Mesothelial cell of epicardium (in vitro differentiated cells): ENCODE results near the gene PARD3. TPM values are rescaled to one million over a fixed set of nuclear protein-coding genes. Genes with fewer than 3 reads are reported as not detected.

Experiments
- DNase-seq, 2 experiments: peaks; one replicate each; pipeline ENCODE4 v3.0.0; 2021; ENCODE audit warnings: low spot score in 2 of 2; ENCODE audit not compliant: unreplicated experiment in 2 of 2
- H3K27ac Mint-ChIP-seq: 2 replicates; pipeline ENCODE4 v1.8.0; 2021; ENCODE audit warnings: mixed read lengths
- H3K27me3 Mint-ChIP-seq: 2 replicates; pipeline ENCODE4 v1.8.0; 2021; ENCODE audit warnings: low read depth, mixed read lengths
- H3K36me3 Mint-ChIP-seq: 2 replicates; pipeline ENCODE4 v1.8.0; 2021; ENCODE audit warnings: mixed read lengths
- H3K4me1 Mint-ChIP-seq: 2 replicates; pipeline ENCODE4 v1.8.0; 2021; ENCODE audit warnings: mixed read lengths
- H3K4me3 Mint-ChIP-seq: 2 replicates; pipeline ENCODE4 v1.8.0; 2021; ENCODE audit warnings: mild to moderate bottlenecking, moderate library complexity, mixed read lengths
- H3K9me3 Mint-ChIP-seq: 2 replicates; pipeline ENCODE4 v1.8.0; 2021; ENCODE audit warnings: mixed read lengths
- CTCF ChIP-seq: fragments of 200-600 bp; sonication (generic); IDR thresholded peaks from one replicate; pipeline ENCODE4 v1.5.0; 2021; ENCODE audit warnings: antibody characterized with exemption; ENCODE audit not compliant: unreplicated experiment
- total RNA-seq: library from RNA; stranded (reverse); gene quantifications from 3 replicates; pipeline ENCODE4 v1.2.1, GENCODE V29; 2021

Gene PARD3
- total RNA-seq, 1 donor from 2014 or later: 73.2 TPM

- H3K9me3 Mint-ChIP-seq: no peaks in the 10 kb centered on the region
- peak overlapping the region; percentile 89 for H3K4me3 Mint-ChIP-seq
- H3K36me3 Mint-ChIP-seq: no peaks in the 10 kb centered on the region
- peaks cover under 1% of the 10 kb centered on the region for H3K27me3 Mint-ChIP-seq
- peak; percentile 34 to 69 for DNase-seq
- H3K27ac Mint-ChIP-seq: peak overlapping the region; percentile 92
- TF ChIP-seq CTCF: no peak
- peaks cover 43% of the 10 kb centered on the region for H3K4me1 Mint-ChIP-seq
Observed at GRCh38 chr10:34814223-34814912, 728 bp downstream of the PARD3 start.

GRCh38 chr10:34813626-34814222 is 1.4 kb downstream of the PARD3 start:
- H3K27ac Mint-ChIP-seq: peak overlapping the region; percentile 92
- no peak for TF ChIP-seq CTCF
- H3K36me3 Mint-ChIP-seq: no peaks in the 10 kb centered on the region
- H3K4me3 Mint-ChIP-seq: peak overlapping the region; percentile 89
- no peaks in the 10 kb centered on the region for H3K27me3 Mint-ChIP-seq
- no peak for DNase-seq
- no peaks in the 10 kb centered on the region for H3K9me3 Mint-ChIP-seq
- H3K4me1 Mint-ChIP-seq: peaks cover 50% of the 10 kb centered on the region

- H3K27ac Mint-ChIP-seq: peak overlapping the region; percentile 22
- no peak for DNase-seq
- H3K4me3 Mint-ChIP-seq: peak overlapping the region; percentile 89
- no peaks in the 10 kb centered on the region for H3K9me3 Mint-ChIP-seq
- H3K4me1 Mint-ChIP-seq: peaks cover 54% of the 10 kb centered on the region
- no peaks in the 10 kb centered on the region for H3K27me3 Mint-ChIP-seq
- no peak for TF ChIP-seq CTCF
- no peaks in the 10 kb centered on the region for H3K36me3 Mint-ChIP-seq
Observed at GRCh38 chr10:34812771-34813170, 2.3 kb downstream of the PARD3 start.

- no peak for TF ChIP-seq CTCF
- Mint-ChIP-seq H3K27ac (no peak overlapping the region), H3K9me3 (no peaks in the 10 kb centered on the region), H3K4me3 (no peak overlapping the region), H3K4me1 (peaks cover 54% of the 10 kb centered on the region), H3K36me3 (no peaks in the 10 kb centered on the region), H3K27me3 (no peaks in the 10 kb centered on the region)
- no peak for DNase-seq
Observed at GRCh38 chr10:34811968-34812514, 3.1 kb downstream of the PARD3 start.

GRCh38 chr10:34811126-34811967 is 3.7 kb downstream of the PARD3 start:
- no peak for DNase-seq
- no peak for TF ChIP-seq CTCF
- Mint-ChIP-seq H3K27ac (no peak overlapping the region), H3K9me3 (no peaks in the 10 kb centered on the region), H3K27me3 (no peaks in the 10 kb centered on the region), H3K4me1 (peaks cover 51% of the 10 kb centered on the region), H3K4me3 (no peak overlapping the region), H3K36me3 (no peaks in the 10 kb centered on the region)
